AG10803 (cell line): Measurements from ENCODE around the gene FGF21.

Source experiments
- DNase-seq: peaks from one replicate; pipeline ENCODE4 v3.0.0; 2010; ENCODE audit warnings: low read depth
- H3K4me3 ChIP-seq: 2 replicates; pipeline ENCODE4 v1.5.1; 2011; ENCODE audit warnings: mild to moderate bottlenecking, low read length, control low read depth
- TF ChIP-seq, protein P1 (sequence below): conservative IDR thresholded peaks from 2 replicates; pipeline ENCODE4 v1.5.1; 2011; ENCODE audit warnings: mild to moderate bottlenecking, low read length, control low read depth, inconsistent platforms

Gene FGF21

DNA sequence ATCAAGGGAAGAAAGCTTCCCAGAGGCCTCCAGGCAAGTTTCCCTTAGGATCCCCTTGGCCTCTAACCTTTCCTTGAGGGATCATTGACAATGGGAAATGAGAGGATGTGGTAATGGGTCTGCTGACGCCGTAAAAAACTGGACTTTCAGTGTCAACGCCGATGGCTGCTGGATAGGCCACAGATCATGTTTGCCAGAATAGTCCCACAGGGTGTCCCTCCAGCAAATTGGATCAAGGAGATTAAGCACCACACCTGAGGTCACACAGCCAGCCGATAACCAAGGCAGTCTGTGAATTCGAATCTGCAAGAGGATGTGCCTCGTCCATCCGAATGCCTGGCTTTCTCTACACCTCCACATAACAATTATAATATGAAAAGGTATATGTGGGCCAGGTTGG is 37.9 kb downstream of the FGF21 start:
- no peak overlapping the region for H3K4me3 ChIP-seq
- TF ChIP-seq, protein P1, sequence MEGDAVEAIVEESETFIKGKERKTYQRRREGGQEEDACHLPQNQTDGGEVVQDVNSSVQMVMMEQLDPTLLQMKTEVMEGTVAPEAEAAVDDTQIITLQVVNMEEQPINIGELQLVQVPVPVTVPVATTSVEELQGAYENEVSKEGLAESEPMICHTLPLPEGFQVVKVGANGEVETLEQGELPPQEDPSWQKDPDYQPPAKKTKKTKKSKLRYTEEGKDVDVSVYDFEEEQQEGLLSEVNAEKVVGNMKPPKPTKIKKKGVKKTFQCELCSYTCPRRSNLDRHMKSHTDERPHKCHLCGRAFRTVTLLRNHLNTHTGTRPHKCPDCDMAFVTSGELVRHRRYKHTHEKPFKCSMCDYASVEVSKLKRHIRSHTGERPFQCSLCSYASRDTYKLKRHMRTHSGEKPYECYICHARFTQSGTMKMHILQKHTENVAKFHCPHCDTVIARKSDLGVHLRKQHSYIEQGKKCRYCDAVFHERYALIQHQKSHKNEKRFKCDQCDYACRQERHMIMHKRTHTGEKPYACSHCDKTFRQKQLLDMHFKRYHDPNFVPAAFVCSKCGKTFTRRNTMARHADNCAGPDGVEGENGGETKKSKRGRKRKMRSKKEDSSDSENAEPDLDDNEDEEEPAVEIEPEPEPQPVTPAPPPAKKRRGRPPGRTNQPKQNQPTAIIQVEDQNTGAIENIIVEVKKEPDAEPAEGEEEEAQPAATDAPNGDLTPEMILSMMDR, result no peak
- DNase-seq, result no peak

DNA sequence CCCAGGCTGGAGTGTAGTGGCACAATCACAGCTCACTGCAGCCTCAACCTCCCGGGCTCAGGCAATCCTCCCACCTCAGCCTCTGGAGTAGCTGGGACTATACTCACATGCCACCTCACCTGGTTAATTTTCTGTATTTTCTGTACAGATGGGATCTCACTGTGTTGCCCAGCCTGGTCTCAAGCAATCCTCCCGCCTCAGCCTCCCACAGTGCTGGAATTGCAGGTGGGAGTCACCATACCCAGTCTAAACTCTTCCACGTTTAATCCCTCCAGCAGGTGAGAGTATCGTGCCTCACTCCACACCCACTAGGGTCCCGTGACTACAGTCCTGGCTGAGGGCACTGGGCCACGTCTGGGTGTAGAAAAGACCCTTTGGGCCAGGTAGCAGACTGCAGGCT is 39.0 kb downstream of the FGF21 start:
- H3K4me3 ChIP-seq, result no peak overlapping the region
- no peak for DNase-seq
- TF ChIP-seq, protein P1, result no peak

GRCh38 chr19:48795055-48795684 is 39.8 kb downstream of the FGF21 start:
- DNase-seq, result peak; percentile 92
- H3K4me3 ChIP-seq, result peak overlapping the region; percentile 66
- TF ChIP-seq, protein P1, result peak; percentile 80

DNA sequence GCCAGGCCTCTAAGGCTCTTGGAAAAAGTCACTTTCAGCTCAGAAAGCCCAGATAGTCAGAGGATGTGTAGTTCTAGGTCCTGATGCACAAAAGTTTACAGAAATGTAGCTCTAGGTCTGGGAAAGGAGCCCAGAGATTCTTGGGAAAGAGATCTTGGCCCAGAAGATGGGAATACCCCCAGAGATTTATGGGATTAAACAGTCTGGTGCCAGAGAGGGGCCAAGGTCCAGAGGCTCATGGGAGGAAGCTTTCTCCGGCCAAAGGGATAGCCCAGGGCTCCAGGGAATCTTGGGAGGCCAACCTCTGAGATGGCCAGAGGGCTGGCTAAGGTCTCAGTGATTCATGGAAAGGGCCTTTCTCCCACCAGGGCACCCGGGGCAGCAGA is 40.4 kb downstream of the FGF21 start:
- no peak overlapping the region for H3K4me3 ChIP-seq
- DNase-seq, result no peak
- TF ChIP-seq, protein P1, result no peak

- H3K4me3 ChIP-seq, result no peak overlapping the region
- no peak for DNase-seq
- TF ChIP-seq, protein P1, result no peak
Measured at GRCh38 chr19:48796298-48797083, 41.2 kb downstream of the FGF21 start.

DNA sequence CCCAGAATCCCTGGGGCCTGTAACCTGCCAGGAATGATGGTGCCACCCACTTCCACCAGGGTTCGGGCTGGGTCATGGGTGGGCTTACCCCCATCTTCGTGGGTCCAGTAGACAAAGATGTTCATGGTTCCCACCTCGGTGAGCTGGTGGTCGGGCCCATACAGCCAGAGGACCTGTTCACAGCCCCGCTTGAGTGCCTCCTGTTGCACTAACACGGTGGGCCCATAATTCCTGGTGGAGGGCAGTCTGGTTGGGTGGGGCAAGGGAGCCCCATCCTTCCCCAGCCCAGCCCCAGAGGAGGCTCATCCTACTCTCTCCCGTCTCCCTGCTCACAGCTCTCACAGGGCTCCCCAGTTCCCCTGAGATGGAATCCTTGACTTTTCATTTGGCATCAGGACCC is 41.8 kb downstream of the FGF21 start:
- DNase-seq, result no peak
- H3K4me3 ChIP-seq, result no peak overlapping the region
- TF ChIP-seq, protein P1, result no peak

- H3K4me3 ChIP-seq, result no peak overlapping the region
- peak; percentile 23 for DNase-seq
- TF ChIP-seq, protein P1, result no peak
Measured at GRCh38 chr19:48798937-48799336, 43.6 kb downstream of the FGF21 start.
